ENCODE measurements around the gene DCUN1D2. TPM values are rescaled to one million over a fixed set of nuclear protein-coding genes. Genes with fewer than 3 reads are reported as not detected.

DCUN1D2 gene
- total and polyA plus RNA-seq, 3 experiments from 2014 or later, result 8.8 to 16.8 (median 16.2) TPM

- Histone ChIP-seq H3K27me3 (ENCODE audit: insufficient read depth, low read length, poor library complexity, severe bottlenecking) (no peaks in the 10 kb centered on the region), H3K4me3 (ENCODE audit: low read length) (no peak overlapping the region), H3K9me3 (ENCODE audit: low read length) (no peaks in the 10 kb centered on the region), H3K4me1 (ENCODE audit: insufficient read depth, low read length) (no peaks in the 10 kb centered on the region), H3K36me3 (ENCODE audit: insufficient read depth, low read length) (peaks cover 18% of the 10 kb centered on the region), H3K27ac (ENCODE audit: low read depth, low read length) (no peak overlapping the region)
- CTCF ChIA-PET, result no interaction called here
- Mint-ChIP-seq H3K4me1 (peaks cover 0 to 6% (median 0%) of the 10 kb centered on the region in 3 donors), H3K27me3 (no peaks in the 10 kb centered on the region), H3K27ac (no peak overlapping the region), H3K9me3 (no peaks in the 10 kb centered on the region), H3K4me3 (no peak overlapping the region), H3K36me3 (peaks cover 7 to 73% (median 23%) of the 10 kb centered on the region in 3 donors)
- POLR2A ChIA-PET, result no interaction called here
- no peak for DNase-seq
These were observed 12.2 kb upstream of the DCUN1D2 start for GRCh38 chr13:113502686-113503085.

GRCh38 chr13:113500530-113501265 is 10.2 kb upstream of the DCUN1D2 start:
- no peaks in the 10 kb centered on the region for H3K27me3 Mint-ChIP-seq
- CTCF ChIA-PET, result no interaction called here
- DNase-seq, result no peak
- peaks cover 28% of the 10 kb centered on the region for H3K36me3 ChIP-seq (ENCODE audit: insufficient read depth, low read length)
- no peak overlapping the region for H3K27ac Mint-ChIP-seq
- no peaks in the 10 kb centered on the region for H3K27me3 ChIP-seq (ENCODE audit: insufficient read depth, low read length, poor library complexity, severe bottlenecking)
- POLR2A ChIA-PET, result no interaction called here
- H3K4me1 Mint-ChIP-seq, result peaks cover 11 to 22% (median 13%) of the 10 kb centered on the region in 3 donors
- H3K9me3 ChIP-seq (ENCODE audit: low read length), result no peaks in the 10 kb centered on the region
- peaks cover 7 to 85% (median 25%) of the 10 kb centered on the region in 3 donors for H3K36me3 Mint-ChIP-seq
- H3K9me3 Mint-ChIP-seq, result no peaks in the 10 kb centered on the region
- H3K4me3 Mint-ChIP-seq, result no peak overlapping the region
- peaks cover 6% of the 10 kb centered on the region for H3K4me1 ChIP-seq (ENCODE audit: insufficient read depth, low read length)
- H3K27ac ChIP-seq (ENCODE audit: low read depth, low read length), result no peak overlapping the region
- H3K4me3 ChIP-seq (ENCODE audit: low read length), result no peak overlapping the region

GRCh38 chr13:113499936-113500335 is 9.4 kb upstream of the DCUN1D2 start:
- peaks cover 7 to 84% (median 24%) of the 10 kb centered on the region in 3 donors for H3K36me3 Mint-ChIP-seq
- Histone ChIP-seq H3K4me3 (ENCODE audit: low read length) (no peak overlapping the region), H3K36me3 (ENCODE audit: insufficient read depth, low read length) (peaks cover 28% of the 10 kb centered on the region), H3K27ac (ENCODE audit: low read depth, low read length) (no peak overlapping the region), H3K27me3 (ENCODE audit: insufficient read depth, low read length, poor library complexity, severe bottlenecking) (no peaks in the 10 kb centered on the region), H3K9me3 (ENCODE audit: low read length) (no peaks in the 10 kb centered on the region), H3K4me1 (ENCODE audit: insufficient read depth, low read length) (peaks cover 8% of the 10 kb centered on the region)
- no peak for DNase-seq
- H3K27me3 Mint-ChIP-seq, result no peaks in the 10 kb centered on the region
- CTCF ChIA-PET, result no interaction called here
- H3K4me1 Mint-ChIP-seq, result peaks cover 16 to 30% (median 19%) of the 10 kb centered on the region in 3 donors
- no peaks in the 10 kb centered on the region for H3K9me3 Mint-ChIP-seq
- no peak overlapping the region for H3K27ac Mint-ChIP-seq
- H3K4me3 Mint-ChIP-seq, result no peak overlapping the region
- POLR2A ChIA-PET, result no interaction called here

GRCh38 chr13:113498905-113499304 is 8.4 kb upstream of the DCUN1D2 start:
- H3K27ac Mint-ChIP-seq, result no peak overlapping the region
- ChIA-PET POLR2A (no interaction called here), CTCF (no interaction called here)
- H3K9me3 ChIP-seq (ENCODE audit: low read length), result no peaks in the 10 kb centered on the region
- DNase-seq, result no peak
- H3K36me3 Mint-ChIP-seq, result peaks cover 7 to 76% (median 20%) of the 10 kb centered on the region in 3 donors
- no peaks in the 10 kb centered on the region for H3K9me3 Mint-ChIP-seq
- H3K4me3 ChIP-seq (ENCODE audit: low read length), result no peak overlapping the region
- H3K4me1 ChIP-seq (ENCODE audit: insufficient read depth, low read length), result peaks cover 8% of the 10 kb centered on the region
- H3K27me3 ChIP-seq (ENCODE audit: insufficient read depth, low read length, poor library complexity, severe bottlenecking), result no peaks in the 10 kb centered on the region
- no peaks in the 10 kb centered on the region for H3K27me3 Mint-ChIP-seq
- peaks cover 28% of the 10 kb centered on the region for H3K36me3 ChIP-seq (ENCODE audit: insufficient read depth, low read length)
- no peak overlapping the region for H3K4me3 Mint-ChIP-seq
- H3K27ac ChIP-seq (ENCODE audit: low read depth, low read length), result no peak overlapping the region
- H3K4me1 Mint-ChIP-seq, result peaks cover 19 to 39% (median 25%) of the 10 kb centered on the region in 3 donors

- CTCF ChIA-PET, result interaction anchor here (1.2 kb wide), 1 partner anchor 9 kb away, joined by 3 read pairs; no protein-coding TSS in a partner anchor
- no peaks in the 10 kb centered on the region for H3K9me3 ChIP-seq (ENCODE audit: low read length)
- peaks cover 28% of the 10 kb centered on the region for H3K36me3 ChIP-seq (ENCODE audit: insufficient read depth, low read length)
- peaks cover 10% of the 10 kb centered on the region for H3K4me1 ChIP-seq (ENCODE audit: insufficient read depth, low read length)
- H3K4me1 Mint-ChIP-seq, result peaks cover 27 to 54% (median 35%) of the 10 kb centered on the region in 3 donors
- POLR2A ChIA-PET, result no interaction called here
- no peak for DNase-seq
- H3K27ac Mint-ChIP-seq, result no peak overlapping the region
- peaks cover 7 to 67% (median 15%) of the 10 kb centered on the region in 3 donors for H3K36me3 Mint-ChIP-seq
- no peak overlapping the region for H3K4me3 ChIP-seq (ENCODE audit: low read length)
- H3K27me3 ChIP-seq (ENCODE audit: insufficient read depth, low read length, poor library complexity, severe bottlenecking), result no peaks in the 10 kb centered on the region
- no peak overlapping the region for H3K4me3 Mint-ChIP-seq
- H3K27me3 Mint-ChIP-seq, result no peaks in the 10 kb centered on the region
- H3K27ac ChIP-seq (ENCODE audit: low read depth, low read length), result no peak overlapping the region
- no peaks in the 10 kb centered on the region for H3K9me3 Mint-ChIP-seq
These were observed 6.7 kb upstream of the DCUN1D2 start for GRCh38 chr13:113497217-113497616.

GRCh38 chr13:113495494-113496210 is 5.1 kb upstream of the DCUN1D2 start:
- H3K27ac ChIP-seq (ENCODE audit: low read depth, low read length), result no peak overlapping the region
- no peak for DNase-seq
- POLR2A ChIA-PET, result no interaction called here
- Mint-ChIP-seq H3K27ac (peak overlapping the region in 7 of 8 donors; percentile 28 to 80 (median 58)), H3K4me1 (peaks cover 30 to 62% (median 42%) of the 10 kb centered on the region in 3 donors), H3K9me3 (no peaks in the 10 kb centered on the region), H3K36me3 (peaks cover 7 to 54% (median 15%) of the 10 kb centered on the region in 3 donors), H3K27me3 (no peaks in the 10 kb centered on the region), H3K4me3 (peak overlapping the region in 3 of 7 donors; percentile 16 to 58 (median 40))
- H3K4me1 ChIP-seq (ENCODE audit: insufficient read depth, low read length), result peaks cover 17% of the 10 kb centered on the region
- no peaks in the 10 kb centered on the region for H3K9me3 ChIP-seq (ENCODE audit: low read length)
- CTCF ChIA-PET, result interaction anchor here (1.4 kb wide), 1 partner anchor 12 kb away, joined by 4 read pairs; no protein-coding TSS in a partner anchor
- no peaks in the 10 kb centered on the region for H3K27me3 ChIP-seq (ENCODE audit: insufficient read depth, low read length, poor library complexity, severe bottlenecking)
- no peak overlapping the region for H3K4me3 ChIP-seq (ENCODE audit: low read length)
- peaks cover 21% of the 10 kb centered on the region for H3K36me3 ChIP-seq (ENCODE audit: insufficient read depth, low read length)

- peaks cover 32% of the 10 kb centered on the region for H3K4me1 ChIP-seq (ENCODE audit: insufficient read depth, low read length)
These were observed 2.9 kb upstream of the DCUN1D2 start for GRCh38 chr13:113493315-113493951.

More at GRCh38 chr13:113493315-113493951, 2.9 kb upstream of the DCUN1D2 start:
- H3K27ac ChIP-seq (ENCODE audit: low read depth, low read length), result peak overlapping the region; percentile 5
- Mint-ChIP-seq H3K4me1 (peaks cover 47 to 79% (median 58%) of the 10 kb centered on the region in 3 donors), H3K9me3 (no peaks in the 10 kb centered on the region), H3K27ac (peak overlapping the region in 7 of 8 donors; percentile 39 to 81 (median 66)), H3K36me3 (peaks cover 0 to 35% (median 8%) of the 10 kb centered on the region in 3 donors), H3K27me3 (no peaks in the 10 kb centered on the region), H3K4me3 (peak overlapping the region in 6 of 7 donors; percentile 32 to 88 (median 54))
- ChIA-PET POLR2A (no interaction called here), CTCF (no interaction called here)
- H3K36me3 ChIP-seq (ENCODE audit: insufficient read depth, low read length), result peaks cover 10% of the 10 kb centered on the region
- H3K27me3 ChIP-seq (ENCODE audit: insufficient read depth, low read length, poor library complexity, severe bottlenecking), result no peaks in the 10 kb centered on the region
- no peaks in the 10 kb centered on the region for H3K9me3 ChIP-seq (ENCODE audit: low read length)
- DNase-seq, result no peak
- no peak overlapping the region for H3K4me3 ChIP-seq (ENCODE audit: low read length)
